ENCODE measurements around the gene LCLAT1.
A peak's percentile ranks its signal among the peaks of the same experiment; 100 is the strongest.

The LCLAT1 gene

DNA sequence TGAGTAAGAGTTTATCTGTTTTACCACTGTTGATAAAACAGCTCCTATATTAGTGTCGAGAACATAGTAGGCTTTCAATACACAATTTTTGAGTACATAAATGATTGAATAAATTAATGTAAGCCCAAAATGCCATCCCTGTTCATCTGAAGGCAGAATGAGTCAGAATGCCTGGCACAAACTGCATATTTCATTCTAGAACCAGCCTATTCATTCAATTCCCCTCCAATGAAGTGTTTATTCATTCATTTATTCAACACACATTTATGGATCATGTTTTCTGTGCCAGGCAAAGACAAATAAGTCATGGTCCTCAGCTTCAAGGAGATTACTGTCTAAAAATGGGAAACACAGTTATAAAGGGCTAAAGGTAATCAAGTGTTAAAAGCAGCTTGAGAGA, 22.8 kb upstream of the LCLAT1 start:
- no peak for DNase-seq (ENCODE audit: low spot score)

DNA sequence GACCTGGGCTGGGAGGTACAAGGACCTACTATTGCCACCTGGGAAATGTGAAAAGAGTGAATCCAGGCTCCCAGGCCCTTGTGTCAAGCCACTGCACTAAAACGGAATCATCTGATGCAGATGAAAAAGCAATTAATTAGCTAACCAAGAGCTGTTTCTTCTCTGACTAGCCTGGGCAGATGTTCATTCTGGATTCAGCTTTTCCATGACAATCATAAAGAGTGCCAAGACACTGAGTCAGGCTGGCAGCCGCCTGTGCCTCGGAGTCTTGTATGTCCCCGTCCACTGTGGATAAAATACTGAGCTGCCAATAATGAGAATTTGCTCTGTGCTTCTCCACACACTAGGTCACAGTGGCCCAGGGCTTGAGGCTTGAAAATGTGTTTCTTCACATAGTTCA, 21.7 kb upstream of the LCLAT1 start:
- no peak for DNase-seq (ENCODE audit: low spot score)

DNA sequence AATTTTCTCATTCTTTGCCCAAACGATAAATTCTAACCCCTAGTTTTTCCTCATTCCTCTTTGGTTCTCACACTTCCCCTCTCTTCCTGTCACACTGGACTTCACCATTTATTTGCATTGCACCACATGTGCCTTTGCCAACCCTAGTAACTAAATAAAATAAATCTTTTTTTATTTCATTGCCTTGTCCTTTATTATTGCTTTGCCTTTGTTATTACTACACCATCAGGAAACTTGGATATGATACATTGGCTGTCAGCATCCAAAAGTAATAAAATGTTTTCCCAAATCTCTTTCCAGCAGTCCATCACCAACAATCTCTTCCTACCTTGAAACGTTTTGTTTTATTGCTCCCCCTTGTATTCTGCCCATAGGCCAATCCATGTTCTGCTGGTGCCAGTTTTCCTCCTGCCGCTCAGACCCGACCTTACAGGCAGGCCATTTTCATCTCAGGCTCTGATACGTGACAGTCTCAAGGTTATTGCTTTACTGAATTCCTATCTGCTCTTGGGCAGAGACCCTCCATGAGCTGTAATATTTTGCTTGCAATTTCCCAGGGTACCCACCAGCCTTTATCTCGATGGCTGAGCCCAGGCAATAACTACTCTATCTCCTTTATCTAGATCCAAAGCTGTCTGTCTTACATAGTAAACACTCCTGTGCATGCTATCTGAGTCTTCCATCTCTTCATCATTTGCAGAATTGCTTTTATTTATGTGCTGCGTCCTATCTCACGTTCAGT, 19.3 kb upstream of the LCLAT1 start:
- DNase-seq (ENCODE audit: low spot score) = no peak

DNA sequence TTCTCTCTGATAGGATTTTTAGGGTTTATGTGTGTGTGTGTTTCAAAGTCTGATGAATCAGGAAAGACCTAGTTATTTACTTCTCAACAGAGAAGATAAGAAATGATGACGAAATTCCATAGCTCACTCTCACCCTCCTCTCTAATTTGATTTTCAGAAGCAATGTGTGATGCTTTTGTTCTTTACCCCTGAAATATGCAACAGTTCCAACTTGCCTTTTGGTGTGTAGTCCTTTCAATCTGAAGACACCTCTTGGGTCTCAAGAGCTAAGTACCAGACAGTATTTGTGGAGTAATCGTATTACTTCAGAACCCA, 18.7 kb upstream of the LCLAT1 start:
- no peak for DNase-seq (ENCODE audit: low spot score)

DNA sequence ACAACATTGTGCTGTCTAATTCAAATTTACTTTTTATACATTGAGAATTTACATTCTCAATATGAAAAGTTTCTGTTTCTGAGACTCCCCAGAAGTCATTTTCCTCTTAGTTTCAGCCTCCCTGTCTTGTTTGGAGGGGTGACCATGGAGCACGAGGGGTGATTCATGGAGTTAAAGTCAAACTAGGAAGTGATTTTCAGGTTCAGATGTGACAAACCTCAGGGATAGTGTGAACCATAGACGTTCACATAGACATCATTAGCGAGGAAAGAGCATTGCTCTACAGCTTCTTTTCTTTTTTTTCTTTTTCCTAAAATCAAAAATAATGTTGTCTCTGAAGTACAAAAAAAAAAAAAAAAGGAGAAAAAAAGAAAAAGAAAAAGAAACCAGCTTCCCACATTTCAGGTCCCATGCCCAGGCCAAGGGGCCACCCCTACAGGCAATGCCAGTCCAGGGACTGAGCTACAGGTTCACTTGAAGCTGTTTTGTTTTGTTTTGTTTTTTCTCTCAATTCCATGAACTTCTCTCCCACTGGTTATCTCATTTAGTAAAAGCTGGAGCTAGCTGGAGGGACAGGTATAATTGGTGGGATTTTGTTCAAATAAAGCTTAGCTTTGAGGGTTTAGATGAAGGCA, 18.1 kb upstream of the LCLAT1 start:
- DNase-seq (ENCODE audit: low spot score) = no peak

DNA sequence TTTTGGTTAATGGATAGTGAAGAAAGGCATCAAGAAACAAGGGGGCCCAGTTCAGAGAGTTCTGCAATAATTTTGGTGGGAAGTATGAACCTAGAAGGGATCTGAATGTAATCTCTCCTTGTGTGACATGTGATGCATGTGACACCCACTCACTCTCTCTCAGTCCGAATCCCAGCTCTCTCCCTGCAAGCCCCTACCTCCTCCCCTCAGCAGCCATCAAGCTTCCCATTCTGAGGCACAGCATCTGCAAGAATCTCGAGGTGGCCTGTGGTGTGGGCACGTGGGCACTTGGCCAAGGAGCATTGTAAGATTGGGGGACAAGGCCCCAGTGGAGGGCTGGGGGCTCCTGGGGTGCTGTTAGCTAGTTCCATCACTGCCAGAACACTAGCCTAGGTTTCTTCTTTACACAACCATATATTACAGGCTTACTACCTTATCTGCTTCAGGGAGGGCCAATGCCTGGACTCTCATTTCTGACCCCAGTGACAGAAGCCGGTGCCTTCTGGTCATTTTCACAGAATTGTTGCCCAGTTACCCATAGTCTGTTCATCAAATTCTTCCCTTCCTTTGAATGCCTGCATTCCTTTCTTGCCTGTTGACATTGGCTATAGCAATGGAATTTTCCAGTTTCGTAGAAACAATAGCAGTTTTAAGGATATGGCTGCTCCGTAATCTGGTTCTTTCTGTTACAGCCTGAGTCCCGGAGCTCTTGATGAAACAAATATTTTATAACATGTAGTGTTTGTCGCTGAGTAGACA, 13.3 kb upstream of the LCLAT1 start:
- no peak for DNase-seq (ENCODE audit: low spot score)

DNA sequence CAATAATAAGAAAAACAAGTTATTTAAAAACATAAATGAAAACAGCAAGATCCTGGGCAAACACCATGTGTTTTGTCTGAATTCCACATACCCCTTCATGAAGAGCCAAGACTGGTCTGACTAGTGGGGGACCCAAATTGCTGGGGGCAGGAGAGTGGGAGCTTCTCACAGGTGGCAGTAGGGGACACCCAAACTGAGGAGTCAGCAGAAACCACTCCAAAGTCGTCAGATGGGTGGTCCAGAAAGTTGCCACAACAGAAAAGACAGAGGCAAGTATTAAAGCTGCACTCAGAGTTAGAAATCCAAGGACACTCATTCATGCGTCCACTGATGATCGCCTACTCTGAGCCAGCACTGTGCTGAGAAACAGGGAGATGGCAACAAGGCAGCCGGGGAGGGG, 12.3 kb upstream of the LCLAT1 start:
- DNase-seq (ENCODE audit: low spot score) = no peak

DNA sequence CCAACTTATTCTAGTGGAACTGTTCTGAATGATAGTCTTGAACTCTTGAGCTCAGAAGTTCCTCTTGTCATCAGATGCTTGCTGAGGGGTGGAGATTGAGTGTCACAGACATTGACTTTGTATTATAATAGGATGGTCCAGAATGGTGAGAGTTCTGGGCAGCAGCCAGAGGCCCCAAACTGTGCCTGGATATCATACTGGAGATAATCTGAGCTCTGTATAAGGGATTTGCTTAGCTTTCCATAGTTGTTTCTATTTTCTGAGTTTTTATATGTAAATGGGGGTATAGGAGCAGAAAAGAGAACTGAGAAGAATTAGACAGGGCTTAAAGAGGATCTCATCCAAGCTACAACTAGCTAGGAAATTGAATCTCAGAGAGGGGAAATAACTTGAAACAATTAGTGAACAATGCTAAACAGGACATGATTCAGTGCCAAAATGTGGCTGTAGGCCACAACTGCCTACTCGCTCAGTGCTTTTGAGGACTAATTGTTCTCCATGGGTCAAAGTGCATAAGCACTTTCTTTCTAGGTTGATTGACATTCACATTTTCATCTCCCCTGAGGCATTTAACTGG, 10.1 kb upstream of the LCLAT1 start:
- peak; percentile 5 for DNase-seq (ENCODE audit: low spot score)

DNA sequence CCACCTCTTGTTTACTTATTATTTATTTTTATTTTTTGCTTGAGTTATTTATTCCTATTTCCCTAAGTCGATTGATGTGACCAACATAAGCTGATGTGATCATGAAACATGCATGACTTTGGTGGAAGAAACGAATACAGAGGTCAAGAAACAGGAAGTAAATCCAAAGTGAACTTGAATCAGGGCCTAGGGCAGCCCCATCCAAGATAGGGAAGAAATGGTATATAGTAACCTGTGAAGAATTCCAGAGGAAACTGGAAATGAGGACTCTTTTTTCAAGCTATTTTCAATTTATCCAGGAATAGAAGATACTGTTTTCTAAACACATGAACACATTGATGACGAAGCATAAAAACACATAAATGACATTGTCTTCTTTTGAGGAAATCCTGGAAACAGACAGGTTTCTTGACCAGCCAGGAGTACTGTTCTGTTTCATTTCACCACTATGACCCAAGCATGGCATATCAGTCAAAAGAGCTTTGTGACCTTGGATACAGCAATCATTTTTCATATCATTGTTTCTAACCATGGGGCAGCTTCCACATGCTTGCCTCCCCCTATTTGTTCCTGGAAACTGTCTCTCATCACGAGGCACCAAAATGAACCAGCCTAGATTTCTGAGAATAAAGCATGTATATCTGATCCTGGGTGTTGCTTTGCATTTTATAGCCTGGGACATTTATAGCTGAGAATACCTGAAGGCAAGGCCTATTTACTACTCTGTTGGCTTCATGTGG, 9.1 kb upstream of the LCLAT1 start:
- no peak for DNase-seq (ENCODE audit: low spot score)

DNA sequence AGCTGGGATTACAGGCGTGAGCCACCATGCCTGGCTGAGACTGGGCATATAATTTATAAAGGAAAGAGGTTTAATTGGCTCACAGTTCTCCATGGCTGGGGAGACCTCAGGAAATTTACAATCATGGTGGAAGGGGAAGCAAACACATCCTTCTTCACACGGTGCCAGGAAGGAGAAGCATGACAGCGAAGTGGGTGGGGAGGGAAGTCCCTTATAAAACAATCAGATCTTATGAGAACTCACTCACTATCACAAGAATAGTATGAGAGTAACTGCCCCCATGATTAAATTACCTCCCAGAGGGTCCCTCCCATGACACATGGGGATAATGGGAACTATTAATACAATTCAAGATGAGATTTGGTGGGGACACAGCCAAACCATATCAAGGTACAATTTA, 7.8 kb upstream of the LCLAT1 start:
- DNase-seq (ENCODE audit: low spot score) = no peak

DNA sequence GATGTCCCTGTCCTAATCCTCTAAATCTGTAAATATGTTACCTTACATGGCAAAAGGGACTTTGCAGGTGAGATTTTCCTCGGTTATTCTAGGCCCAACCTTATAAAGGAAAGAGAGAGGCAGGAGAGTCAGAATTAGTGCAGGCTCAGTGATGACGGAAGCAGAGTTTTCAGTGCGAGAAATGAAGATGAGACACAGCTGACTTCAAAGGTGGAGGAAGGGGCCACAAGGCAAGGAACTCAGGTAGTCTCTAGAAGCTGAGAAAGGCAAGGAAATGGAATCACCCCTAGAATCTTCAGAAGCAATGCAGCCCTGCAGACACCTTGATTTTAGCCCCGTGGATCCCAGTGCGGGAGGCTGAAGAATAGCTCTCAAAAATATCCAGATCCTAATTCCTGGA, 7.2 kb upstream of the LCLAT1 start:
- DNase-seq (ENCODE audit: low spot score) = no peak

DNA sequence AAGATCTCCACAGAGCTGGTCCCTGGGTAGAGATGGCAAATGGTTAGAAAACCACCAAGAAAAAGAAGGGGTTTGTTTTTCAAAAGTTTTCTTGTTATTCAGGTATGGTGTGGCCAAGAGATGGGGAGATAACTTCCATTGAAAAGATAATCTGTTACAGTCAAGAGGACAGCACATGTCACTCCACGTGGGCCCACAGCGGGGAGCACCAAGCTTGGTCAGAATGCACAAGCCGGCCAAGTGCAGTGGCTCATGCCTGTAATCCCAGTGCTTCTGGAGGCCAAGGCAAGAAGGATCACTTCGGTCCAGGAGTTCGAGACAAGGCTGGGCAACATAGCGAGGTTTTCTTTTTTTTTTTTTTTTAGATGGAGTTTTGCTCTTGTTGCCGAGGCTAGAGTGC, 6.0 kb upstream of the LCLAT1 start:
- DNase-seq (ENCODE audit: low spot score) = no peak

DNA sequence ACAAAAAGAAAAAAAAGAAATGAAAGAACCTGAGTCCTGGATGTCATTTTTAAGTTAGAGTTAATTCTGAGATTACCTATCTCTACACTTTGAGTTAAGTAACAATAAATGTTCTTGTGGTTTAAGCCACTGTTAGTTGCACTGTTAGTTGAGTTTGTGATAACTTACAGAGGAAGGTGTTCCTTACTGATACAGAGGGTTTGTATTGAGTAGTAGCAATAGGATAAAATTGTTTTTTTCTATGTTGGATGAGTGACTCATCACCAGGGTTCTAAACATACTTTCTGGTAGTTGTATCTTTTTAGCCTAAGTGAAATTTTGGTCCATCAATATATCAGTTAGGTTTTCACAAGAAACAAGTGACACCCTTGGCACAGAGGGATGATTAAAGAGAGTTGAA, 4.0 kb upstream of the LCLAT1 start:
- no peak for DNase-seq (ENCODE audit: low spot score)

DNA sequence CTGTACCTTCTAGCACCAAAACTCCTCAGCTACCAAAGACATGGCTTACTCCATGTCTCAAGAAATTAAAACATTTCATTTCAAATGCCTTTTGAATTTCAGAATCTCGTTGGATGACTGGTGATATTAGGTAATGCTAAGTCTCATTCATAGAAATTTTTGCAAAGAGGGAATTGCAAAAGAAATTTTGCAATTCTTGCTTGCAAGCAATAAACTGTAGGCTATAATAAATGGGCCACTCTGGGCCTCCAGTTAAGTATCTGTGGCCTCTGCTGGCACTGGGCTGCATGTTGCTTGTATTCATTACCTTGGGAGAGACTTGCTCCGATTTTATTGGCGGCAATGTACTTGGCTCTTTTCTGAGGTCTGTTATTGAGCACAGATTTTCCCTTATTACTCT, 2.8 kb upstream of the LCLAT1 start:
- no peak for DNase-seq (ENCODE audit: low spot score)

DNA sequence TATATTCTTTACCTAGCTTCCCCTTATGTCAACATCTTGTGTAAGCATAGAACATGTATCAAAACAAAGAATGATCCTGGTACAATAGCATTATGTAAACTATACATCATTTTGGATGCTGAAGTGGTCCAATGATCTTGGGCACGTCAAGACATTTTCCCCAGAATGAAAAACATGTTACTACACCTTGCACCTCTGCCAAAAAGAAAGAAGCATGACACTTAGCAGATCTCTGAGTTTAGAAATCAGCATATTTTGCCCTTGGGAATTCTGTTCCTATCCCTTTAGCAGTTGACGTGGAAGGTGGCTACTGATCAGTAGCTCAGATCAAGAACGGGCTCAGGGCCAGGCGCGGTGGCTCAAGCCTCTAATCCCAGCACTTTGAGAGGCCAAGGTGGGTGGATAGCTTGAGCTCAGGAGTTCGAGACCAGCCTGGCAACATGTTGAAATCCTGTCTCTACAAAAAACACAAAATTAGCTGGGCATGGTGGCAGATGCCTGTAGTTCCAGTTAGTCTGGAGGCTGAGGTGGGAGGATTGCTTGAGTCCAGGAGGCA, 1.7 kb upstream of the LCLAT1 start:
- DNase-seq (ENCODE audit: low spot score) = no peak

DNA sequence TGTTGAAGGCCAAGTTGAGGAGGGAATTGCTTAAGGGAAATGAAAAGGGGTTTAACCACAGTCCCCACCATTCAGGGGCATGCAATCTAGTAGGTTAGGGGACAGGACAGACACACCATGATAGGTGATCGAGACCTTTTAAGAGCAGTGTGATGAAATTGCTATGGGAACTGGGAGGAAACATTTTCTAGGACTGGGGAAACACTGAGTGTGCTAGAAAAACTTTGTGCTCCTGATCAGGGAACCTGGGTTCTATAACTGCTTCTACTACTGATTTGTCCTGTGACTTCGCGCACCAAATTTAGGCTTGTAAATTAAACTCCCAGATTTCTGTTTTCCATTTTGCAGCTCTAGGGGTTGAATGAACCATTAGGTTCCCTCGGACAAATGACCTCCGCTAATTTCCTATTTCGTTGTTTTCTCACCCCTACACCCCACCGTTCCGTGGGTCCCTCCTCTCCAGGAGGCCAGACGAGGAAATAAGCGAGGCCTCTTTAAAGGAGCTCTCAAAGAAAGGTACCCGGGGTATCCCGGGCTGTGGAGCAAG, 371 bp upstream of the LCLAT1 start:
- DNase-seq (ENCODE audit: low spot score) = peak; percentile 23

DNA sequence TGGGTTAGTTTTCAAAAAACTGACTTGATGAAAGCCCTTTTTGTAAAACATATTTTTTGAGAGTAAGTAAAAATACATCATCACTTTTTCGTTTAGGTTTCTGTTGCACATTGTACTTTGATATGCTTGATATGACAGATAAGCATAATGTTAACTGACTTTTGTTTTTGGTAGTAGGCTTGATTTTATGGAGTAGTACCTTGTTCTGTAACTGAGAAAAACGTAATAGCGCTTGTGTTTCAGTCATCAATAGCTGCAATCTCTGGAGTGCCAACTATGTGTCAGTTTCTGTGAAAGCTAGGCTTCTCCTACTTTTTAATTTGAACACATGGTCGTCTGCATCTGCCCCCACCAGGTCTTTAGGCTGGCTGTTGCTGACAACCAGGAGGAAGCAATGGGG, 1.3 kb downstream of the LCLAT1 start:
- DNase-seq (ENCODE audit: low spot score) = peak; percentile 7

DNA sequence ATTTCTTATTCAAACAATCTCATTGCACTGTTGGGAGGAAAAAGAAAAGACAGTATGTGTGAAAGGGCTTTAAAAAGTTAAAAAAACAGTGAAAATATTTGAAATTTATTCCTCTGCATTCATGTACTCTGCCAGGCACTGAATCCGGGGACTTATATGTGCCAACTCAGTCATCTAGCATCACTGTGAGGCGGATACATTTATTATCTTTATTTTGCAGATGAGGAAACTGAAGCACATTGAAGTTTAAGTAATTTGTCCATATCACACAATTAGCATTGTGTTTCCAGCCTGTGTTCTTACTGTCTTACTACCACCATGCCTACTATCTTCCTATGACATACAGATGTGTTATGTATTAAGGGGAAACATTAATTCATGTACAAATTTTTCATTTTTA, 1.8 kb downstream of the LCLAT1 start:
- DNase-seq (ENCODE audit: low spot score) = no peak

DNA sequence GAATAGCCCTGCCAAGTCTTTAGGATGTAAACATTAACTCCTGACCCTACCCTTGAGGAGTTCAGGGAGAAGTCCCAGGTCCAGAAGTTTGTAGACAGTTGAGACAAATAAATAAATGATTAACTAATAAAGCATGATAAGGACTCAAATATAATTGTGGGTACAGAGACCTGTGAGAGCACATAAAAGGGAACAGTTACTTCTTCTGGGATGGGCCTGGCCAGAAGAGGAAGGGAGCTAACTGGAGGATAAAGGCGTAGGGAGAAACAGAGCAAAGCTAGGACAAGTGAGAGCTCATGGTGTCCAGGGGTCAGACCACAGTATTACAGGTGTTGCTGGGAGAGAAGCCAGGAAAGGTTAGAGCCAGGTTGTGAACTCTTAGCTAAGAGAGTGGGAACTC, 3.0 kb downstream of the LCLAT1 start:
- DNase-seq (ENCODE audit: low spot score) = no peak

DNA sequence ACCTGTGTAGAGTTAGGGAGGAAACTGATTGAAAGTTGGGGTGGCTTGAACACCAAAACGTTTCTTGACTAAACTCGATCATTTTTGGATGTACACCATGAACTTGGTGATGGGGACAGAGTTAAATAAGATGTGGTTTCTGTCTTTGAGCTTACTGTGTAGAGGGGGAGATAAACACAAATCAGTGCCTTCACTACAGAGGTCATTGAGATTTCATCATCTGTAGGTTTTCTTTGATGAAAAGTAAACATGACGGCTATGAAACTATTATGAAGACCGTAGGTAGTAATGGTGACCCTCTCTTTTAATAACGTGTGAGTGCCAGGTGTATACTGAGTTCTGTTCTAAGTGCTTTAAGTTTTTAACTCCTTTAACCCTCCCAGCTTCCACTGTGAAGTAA, 6.5 kb downstream of the LCLAT1 start:
- DNase-seq (ENCODE audit: low spot score) = no peak

DNA sequence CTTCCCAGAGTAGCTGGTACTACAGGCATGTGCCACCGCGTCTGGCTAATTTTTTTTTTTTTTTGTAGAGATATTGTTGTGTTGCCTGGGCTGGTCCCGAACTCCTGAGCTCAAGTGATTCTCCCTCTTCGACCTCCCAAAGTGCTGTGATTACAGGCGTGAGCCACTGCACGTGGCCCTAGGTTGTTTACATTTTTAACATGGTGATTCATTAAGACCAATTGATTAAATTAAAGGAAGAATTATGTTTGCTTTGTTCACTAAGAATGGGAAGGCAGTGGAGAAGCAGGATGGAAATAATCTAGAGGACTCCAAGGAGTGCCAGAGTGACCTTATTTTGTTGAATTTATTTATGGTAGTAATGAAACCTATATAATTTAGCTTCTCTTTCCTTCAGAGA, 7.5 kb downstream of the LCLAT1 start:
- no peak for DNase-seq (ENCODE audit: low spot score)

Data from RKO (cell line).